SU-DHL-6 (cell line): Measurements from ENCODE around the gene ATP5F1D.

Experiments used
- CTCF ChIP-seq: fragments of 200-600 bp; sonication (generic); IDR thresholded peaks from one replicate; pipeline ENCODE4 v1.5.1; 2017; ENCODE audit warnings: antibody characterized with exemption, mild to moderate bottlenecking, low read length, moderate library complexity; ENCODE audit not compliant: insufficient read depth, poor library complexity, severe bottlenecking
- EZH2phosphoT487 ChIP-seq: fragments of 200-600 bp; sonication (generic), shearing (Covaris generic); conservative IDR thresholded peaks from 2 replicates; pipeline ENCODE4 v1.6.1; 2018; ENCODE audit warnings: mild to moderate bottlenecking, antibody characterized with exemption, low read length, moderate library complexity, mixed read lengths

- no peak for TF ChIP-seq CTCF
- TF ChIP-seq EZH2phosphoT487: no peak
Measured at GRCh38 chr19:1233115-1233667, 8.4 kb upstream of the ATP5F1D start.
